H1 (cell line): ENCODE data around the gene PCDHGA1. TPM values are rescaled to one million over a fixed set of nuclear protein-coding genes. Genes with fewer than 3 reads are reported as not detected.

ENCODE experiments used
- CTCF ChIA-PET: fragments of 300-600 bp; sonication (Branson Sonifier 250); formaldehyde crosslinking; loops from one replicate; lab custom pipeline; 2021; ENCODE audit not compliant: partially characterized antibody; lab: Charles Lee
- POLR2A ChIA-PET: fragments of 300-600 bp; sonication (Branson Sonifier 250); formaldehyde crosslinking; loops from one replicate; lab custom pipeline; 2021; ENCODE audit warnings: inconsistent platforms; ENCODE audit not compliant: partially characterized antibody; lab: Charles Lee
- DNase-seq, 2 experiments: peaks; one replicate each; pipeline versions ENCODE4 v3.0.0 to v3.0.0-alpha.2; 2010 to 2022; ENCODE audit warnings: low spot score in 2 of 2, low read depth in 1 of 2, mixed read lengths in 1 of 2
- FAIRE-seq: peaks from 2 replicates; lab custom pipeline; 2011; peaks lifted over from hg19 to GRCh38; lab: Jason Lieb, UNC
- H2AFZ ChIP-seq: 2 replicates; pipeline ENCODE4 v1.8.1; 2012; ENCODE audit warnings: low read length, inconsistent platforms
- H2AK5ac ChIP-seq: 2 replicates; pipeline ENCODE4 v1.6.1; 2013; ENCODE audit warnings: low read depth, low read length
- H2BK120ac ChIP-seq: replicated peaks from 2 replicates; pipeline ENCODE3; 2013; ENCODE audit warnings: low read depth, low read length, inconsistent platforms
- H2BK12ac ChIP-seq: 2 replicates; pipeline ENCODE4 v1.6.1; 2013; ENCODE audit warnings: low read depth, low read length
- H2BK15ac ChIP-seq: 2 replicates; pipeline ENCODE4 v1.6.1; 2013; ENCODE audit warnings: low read length
- H2BK20ac ChIP-seq: 2 replicates; pipeline ENCODE4 v1.6.1; 2013; ENCODE audit warnings: low read length
- H2BK5ac ChIP-seq: 2 replicates; pipeline ENCODE4 v1.6.1; 2013; ENCODE audit warnings: low read depth, low read length
- H3K14ac ChIP-seq: 2 replicates; pipeline ENCODE4 v1.6.1; 2013; ENCODE audit warnings: inconsistent platforms; ENCODE audit not compliant: insufficient read length
- H3K18ac ChIP-seq: 2 replicates; pipeline ENCODE4 v1.6.1; 2013; ENCODE audit warnings: low read length; ENCODE audit errors: extremely low read depth
- H3K23ac ChIP-seq: 2 replicates; pipeline ENCODE4 v1.6.1; 2013; ENCODE audit warnings: inconsistent platforms; ENCODE audit not compliant: insufficient read length
- H3K23me2 ChIP-seq: 2 replicates; pipeline ENCODE4 v1.6.1; 2013; ENCODE audit warnings: low read depth, low read length
- H3K27ac ChIP-seq: 2 replicates; pipeline ENCODE4 v1.6.1; 2011; ENCODE audit warnings: low read depth, low read length, inconsistent platforms
- H3K27me3 ChIP-seq, 4 experiments: replicated peaks in 1 of 4; 1 replicate in 1 of 4; 2 replicates in 3 of 4; pipeline versions ENCODE4 v1.6.1 to v1.8.1; 2011 to 2013; ENCODE audit warnings: low read length in 3 of 4, mild to moderate bottlenecking in 3 of 4, inconsistent platforms in 2 of 4, mixed read lengths in 2 of 4, moderate library complexity in 1 of 4; ENCODE audit not compliant: control insufficient read depth in 3 of 4, insufficient read depth in 3 of 4; ENCODE audit errors: extremely low read depth in 1 of 4
- H3K36me3 ChIP-seq, 4 experiments: 2 replicates each; pipeline versions ENCODE4 v1.6.1 to v1.8.1; 2011 to 2013; ENCODE audit warnings: mild to moderate bottlenecking in 4 of 4, low read length in 3 of 4, moderate library complexity in 2 of 4, control low read depth in 1 of 4, inconsistent platforms in 1 of 4; ENCODE audit not compliant: insufficient read depth in 4 of 4, control insufficient read depth in 2 of 4
- H3K4ac ChIP-seq: replicated peaks from 2 replicates; pipeline ENCODE3; 2013; ENCODE audit warnings: low read length, low read depth, mixed read lengths, inconsistent platforms; ENCODE audit not compliant: insufficient read length
- H3K4me1 ChIP-seq, 4 experiments: replicated peaks in 1 of 4; 1 replicate in 1 of 4; 2 replicates in 3 of 4; pipeline versions ENCODE4 v1.6.1 to v1.8.1; 2011 to 2013; ENCODE audit warnings: low read length in 3 of 4, inconsistent platforms in 2 of 4, mixed read lengths in 1 of 4; ENCODE audit not compliant: insufficient read depth in 4 of 4, control insufficient read depth in 3 of 4
- H3K4me2 ChIP-seq, 2 experiments: 2 replicates each; pipeline versions ENCODE4 v1.6.1 to v1.8.1; 2011 to 2013; ENCODE audit warnings: low read depth in 2 of 2, low read length in 2 of 2, control low read depth in 1 of 2, inconsistent platforms in 1 of 2, mild to moderate bottlenecking in 1 of 2; ENCODE audit not compliant: insufficient read depth in 1 of 2
- H3K4me3 ChIP-seq, 4 experiments: fragments of 200-600, 300-600 bp in 1 of 4; sonication (generic), shearing (Covaris generic), sonication (Bioruptor Twin) in 1 of 4; 2 replicates each; pipeline versions ENCODE4 v1.5.1 to v1.8.1; 2011 to 2016; ENCODE audit warnings: low read length in 4 of 4, low read depth in 3 of 4, control low read depth in 2 of 4, inconsistent platforms in 2 of 4, mild to moderate bottlenecking in 2 of 4, mixed read lengths in 1 of 4, moderate library complexity in 1 of 4; ENCODE audit not compliant: insufficient read depth in 2 of 4; ENCODE audit errors: extremely low read depth in 1 of 4
- H3K56ac ChIP-seq: replicated peaks from 2 replicates; pipeline ENCODE3; 2013; ENCODE audit warnings: low read depth, mild to moderate bottlenecking, mixed read lengths, low read length, inconsistent platforms; ENCODE audit not compliant: insufficient read length
- H3K79me1 ChIP-seq: 2 replicates; pipeline ENCODE4 v1.6.1; 2013; ENCODE audit warnings: low read depth, low read length, control low read depth
- H3K79me2 ChIP-seq, 2 experiments: 2 replicates each; pipeline versions ENCODE4 v1.6.1 to v1.8.1; 2012 to 2013; ENCODE audit warnings: low read length in 2 of 2, mild to moderate bottlenecking in 2 of 2, inconsistent platforms in 1 of 2; ENCODE audit not compliant: insufficient read depth in 2 of 2, control insufficient read depth in 1 of 2
- H3K9ac ChIP-seq, 4 experiments: replicated peaks in 1 of 4; 1 replicate in 1 of 4; 2 replicates in 3 of 4; pipeline versions ENCODE4 v1.6.1 to v1.8.1; 2011 to 2013; ENCODE audit warnings: low read depth in 3 of 4, low read length in 3 of 4, control low read depth in 2 of 4, mild to moderate bottlenecking in 2 of 4, moderate library complexity in 2 of 4, inconsistent platforms in 1 of 4; ENCODE audit errors: extremely low read depth in 1 of 4
- H3K9me3 ChIP-seq, 2 experiments: 2 replicates each; pipeline versions ENCODE4 v1.6.1 to v1.8.1; 2012 to 2013; ENCODE audit warnings: mild to moderate bottlenecking in 2 of 2, moderate library complexity in 2 of 2, control low read depth in 1 of 2, inconsistent platforms in 1 of 2, low read depth in 1 of 2, low read length in 1 of 2, mixed read lengths in 1 of 2; ENCODE audit not compliant: insufficient read depth in 2 of 2
- H4K20me1 ChIP-seq, 2 experiments: replicated peaks in 1 of 2; 2 replicates each; pipeline versions ENCODE3 to v1.8.1; 2011 to 2013; ENCODE audit warnings: inconsistent platforms in 2 of 2, low read length in 2 of 2, mild to moderate bottlenecking in 1 of 2; ENCODE audit not compliant: insufficient read depth in 2 of 2, control insufficient read depth in 1 of 2
- H4K5ac ChIP-seq: 2 replicates; pipeline ENCODE4 v1.6.1; 2013; ENCODE audit warnings: low read length, low read depth, mixed read lengths, inconsistent platforms; ENCODE audit not compliant: insufficient read length
- H4K8ac ChIP-seq: 2 replicates; pipeline ENCODE4 v1.8.0; 2013; ENCODE audit warnings: mild to moderate bottlenecking, moderate library complexity, low read length, inconsistent platforms; ENCODE audit not compliant: insufficient read depth; ENCODE audit errors: extremely low read depth
- H4K91ac ChIP-seq: replicated peaks from 2 replicates; pipeline ENCODE3; 2013; ENCODE audit warnings: low read length, mixed read lengths, inconsistent platforms; ENCODE audit not compliant: insufficient read length
- ATF3 ChIP-seq: IDR thresholded peaks from 2 replicates; pipeline ENCODE4 v1.6.1; 2011; ENCODE audit warnings: low read depth, mild to moderate bottlenecking, low read length; ENCODE audit not compliant: insufficient read depth
- CEBPB ChIP-seq: IDR thresholded peaks from 2 replicates; pipeline ENCODE4 v1.6.1; 2012; ENCODE audit warnings: low read depth, low read length
- CREB1 ChIP-seq: IDR thresholded peaks from 2 replicates; pipeline ENCODE4 v1.6.1; 2012; ENCODE audit warnings: inconsistent platforms
- EGR1 ChIP-seq: IDR thresholded peaks from 2 replicates; pipeline ENCODE4 v1.6.1; 2011; ENCODE audit warnings: low read depth, low read length, borderline replicate concordance
- HDAC6 ChIP-seq: IDR thresholded peaks from one replicate; pipeline ENCODE4 v1.7.1; 2012; ENCODE audit warnings: low read depth, mild to moderate bottlenecking, inconsistent platforms, low read length, moderate library complexity
- NRF1 ChIP-seq: IDR thresholded peaks from 2 replicates; pipeline ENCODE4 v1.6.1; 2011; ENCODE audit warnings: mild to moderate bottlenecking, low read depth, low read length, improper control_type of control experiment
- PHF8 ChIP-seq: fragments of 200-600 bp; sonication (generic); conservative IDR thresholded peaks from 2 replicates; pipeline ENCODE4 v1.7.1; 2012; ENCODE audit warnings: low read depth, mild to moderate bottlenecking, inconsistent platforms, low read length, moderate library complexity
- POU5F1 ChIP-seq: IDR thresholded peaks from 2 replicates; pipeline ENCODE4 v1.6.1; 2011; ENCODE audit warnings: low read depth, mild to moderate bottlenecking, low read length, moderate library complexity
- RBBP5 ChIP-seq: IDR thresholded peaks from 2 replicates; pipeline ENCODE4 v1.7.1; 2012; ENCODE audit warnings: low read depth, mild to moderate bottlenecking, inconsistent platforms, low read length, moderate library complexity, borderline replicate concordance
- SP4 ChIP-seq: IDR thresholded peaks from 2 replicates; pipeline ENCODE4 v1.6.1; 2012; ENCODE audit warnings: low read length, inconsistent platforms
- TAF1 ChIP-seq: IDR thresholded peaks from 2 replicates; pipeline ENCODE4 v1.6.1; 2011; ENCODE audit warnings: mild to moderate bottlenecking, low read depth, low read length
- TBP ChIP-seq: IDR thresholded peaks from 2 replicates; pipeline ENCODE4 v1.6.1; 2011; ENCODE audit warnings: low read depth, low read length, improper control_type of control experiment
- TEAD4 ChIP-seq: IDR thresholded peaks from 2 replicates; pipeline ENCODE4 v1.6.1; 2012; ENCODE audit warnings: low read depth, low read length, inconsistent platforms, mixed read lengths
- YY1 ChIP-seq: IDR thresholded peaks from 2 replicates; pipeline ENCODE4 v1.6.1; 2011; ENCODE audit warnings: low read depth, mild to moderate bottlenecking, low read length
- WGBS, 2 experiments: shearing (Covaris generic) in 1 of 2; methylation state at CpG; one replicate each; pipeline versions ENCODE4 v1.1.6 to v1.1.7; 2013 to 2015; ENCODE audit warnings: low lambda C conversion rate in 2 of 2, mixed read lengths in 2 of 2, inconsistent platforms in 1 of 2, low coverage in 1 of 2, missing lambda C conversion rate in 1 of 2; ENCODE audit not compliant: insufficient replicate concordance in 2 of 2, insufficient coverage in 1 of 2, insufficient read length in 1 of 2; ENCODE audit errors: extremely low coverage in 1 of 2, missing lambda C conversion rate in 1 of 2; 5-methylcytosine and 5-hydroxymethylcytosine counted together
- polyA plus RNA-seq, 7 experiments: library from polyadenylated mRNA; depleted of rRNA in 3 of 7; stranded (reverse) in 5 of 7; unstranded in 2 of 7; fragments of >200 nt in 5 of 7; fragments of 200-250 nt in 2 of 7; gene quantifications; 1 replicate in 5 of 7; 2 replicates in 1 of 7; 4 replicates in 1 of 7; pipeline versions ENCODE4 v1.2.1 to v1.2.3, GENCODE V29; 2011 to 2013; ENCODE audit warnings: missing spikeins in 2 of 7, mixed read lengths in 2 of 7
- total RNA-seq: library from RNA; stranded (reverse); fragmentation: NEBNext Ultra II Directional; extraction: Animal tissue kit (Norgen Biotek cat#: 25700); gene quantifications from 2 replicates; pipeline ENCODE4 v1.2.1, GENCODE V29; 2021

PCDHGA1 gene
- total and polyA plus RNA-seq, 2 of the 8 experiments (the other 6 are each of a cell fraction or from before 2014, with no cell fraction given) = 0.57 to 0.89 TPM

GRCh38 chr5:141521244-141521781, 191.0 kb downstream of the PCDHGA1 start:
- DNase-seq = no peak
- TF ChIP-seq TEAD4 (no peak), CEBPB (no peak), RBBP5 (no peak), YY1 (no peak), PHF8 (no peak), NRF1 (no peak), CREB1 (no peak), HDAC6 (no peak), TAF1 (no peak), SP4 (no peak), EGR1 (no peak), POU5F1 (no peak), ATF3 (no peak), TBP (no peak)

More at GRCh38 chr5:141521244-141521781, 191.0 kb downstream of the PCDHGA1 start:
- H3K4me1 ChIP-seq = peaks cover 2 to 15% (median 8%) of the 10 kb centered on the region in 4 experiments; a peak in 6 of 7 replicates
- no peak overlapping the region for H3K4ac ChIP-seq
- H2AFZ ChIP-seq = no peak overlapping the region
- no peak overlapping the region for H2BK12ac ChIP-seq
- no peak overlapping the region for H3K23ac ChIP-seq
- no peak overlapping the region for H3K9ac ChIP-seq
- no peaks in the 10 kb centered on the region for H3K27me3 ChIP-seq
- POLR2A ChIA-PET = interaction anchor here (1.7 to 4.8 kb wide), 3 partner anchors 7 to 108 kb away, joined by 6 to 29 read pairs (median 6); partner anchors contain the start of gene PCDHGA10
- no peak for FAIRE-seq
- H3K14ac ChIP-seq = no peak overlapping the region
- no peak overlapping the region for H4K91ac ChIP-seq
- H2AK5ac ChIP-seq = no peak overlapping the region
- CTCF ChIA-PET = interaction anchor here (0.7 to 50.9 kb wide), 20 partner anchors 10 to 386 kb away, joined by 3 to 1236 read pairs (median 4); partner anchors contain the start of genes PCDHB10, PCDHB11, PCDHB14 and PCDHB5
- no peak overlapping the region for H2BK20ac ChIP-seq
- H3K18ac ChIP-seq = no peak overlapping the region
- no peaks in the 10 kb centered on the region for H3K9me3 ChIP-seq
- H3K36me3 ChIP-seq = peaks cover 16 to 40% (median 33%) of the 10 kb centered on the region in 4 experiments
- no peak overlapping the region for H3K27ac ChIP-seq
- H3K56ac ChIP-seq = no peak overlapping the region
- no peak overlapping the region for H3K4me2 ChIP-seq
- no peak overlapping the region for H3K4me3 ChIP-seq
- no peak overlapping the region for H2BK120ac ChIP-seq
- no peak overlapping the region for H2BK15ac ChIP-seq
- H3K79me1 ChIP-seq = no peaks in the 10 kb centered on the region
- no peaks in the 10 kb centered on the region for H4K20me1 ChIP-seq
- H3K79me2 ChIP-seq = no peaks in the 10 kb centered on the region
- no peak overlapping the region for H4K8ac ChIP-seq
- no peak overlapping the region for H2BK5ac ChIP-seq
- no peaks in the 10 kb centered on the region for H3K23me2 ChIP-seq
- 90% methylated on average over 2 of the region's 2 CpGs; no CpG with 5 or more reads in 1 of the 2 experiments for WGBS, 2 experiments
- no peak overlapping the region for H4K5ac ChIP-seq
